ENCODE measurements around the gene SRP9.
"Not testable (repeated sequence)": the region's sequence is repeated elsewhere in the genome, so short reads cannot be mapped to it uniquely, and the experiment has no call there.

SRP9 gene

GRCh38 chr1:225811622-225812487, 34.2 kb downstream of the SRP9 start:
- no peak for TF ChIP-seq ARNT (IDR thresholded peaks at IDR 0.05)
- no peak for TF ChIP-seq NFRKB (IDR thresholded peaks at IDR 0.05)
- TF ChIP-seq ZNF384 (IDR thresholded peaks at IDR 0.05) = no peak
- TF ChIP-seq FOXK2 (IDR thresholded peaks at IDR 0.05) = no peak
- no peak for TF ChIP-seq FOXM1 (IDR thresholded peaks at IDR 0.05; ENCODE audit: borderline replicate concordance)
- TF ChIP-seq L3MBTL2 (conservative IDR thresholded peaks at IDR 0.05) = no peak
- TF ChIP-seq SUZ12 (IDR thresholded peaks at IDR 0.05) = no peak
- TF ChIP-seq FOXA1 (IDR thresholded peaks at IDR 0.05) = no peak
- no peak for TF ChIP-seq SP1 (IDR thresholded peaks at IDR 0.05)
- no peak for TF ChIP-seq PKNOX1 (IDR thresholded peaks at IDR 0.05)
- TF ChIP-seq ELF4 (IDR thresholded peaks at IDR 0.05) = no peak
- TF ChIP-seq CTBP1 (IDR thresholded peaks at IDR 0.05; ENCODE audit: borderline replicate concordance) = no peak
- no peak for TF ChIP-seq LEF1 (IDR thresholded peaks at IDR 0.05; ENCODE audit: borderline replicate concordance)
- no peak for TF ChIP-seq HDGF (IDR thresholded peaks at IDR 0.05; ENCODE audit: borderline replicate concordance)
- no peak for TF ChIP-seq BHLHE40 (IDR thresholded peaks at IDR 0.05; ENCODE audit: borderline replicate concordance)
- TF ChIP-seq TARDBP (IDR thresholded peaks at IDR 0.05) = no peak
- CTCF ChIA-PET = interaction anchor here (0.5 to 2.9 kb wide), 12 partner anchors 10 to 337 kb away, joined by 3 to 12 read pairs (median 3); partner anchors contain the start of gene SRP9
- DNase-seq (ENCODE audit: extremely low spot score) = peak; percentile 65
- POLR2A ChIA-PET = interaction anchor here (0.8 to 4.6 kb wide), 4 partner anchors 34 to 333 kb away, joined by 3 to 34 read pairs (median 12); partner anchors contain the start of gene SRP9

GRCh38 chr1:225812488-225813213, 35.0 kb downstream of the SRP9 start:
- ChIA-PET CTCF (interaction anchor here (0.6 to 2.9 kb wide), 8 partner anchors 9 to 338 kb away, joined by 3 to 12 read pairs (median 4); partner anchors contain the start of gene SRP9), POLR2A (interaction anchor here (0.8 to 2.8 kb wide), 5 partner anchors 13 to 333 kb away, joined by 3 to 20 read pairs (median 3); partner anchors contain the start of gene SRP9)
- DNase-seq (ENCODE audit: extremely low spot score) = no peak
- TF ChIP-seq SUZ12 (IDR thresholded peaks at IDR 0.05) (no peak), TARDBP (IDR thresholded peaks at IDR 0.05) (no peak), CTBP1 (IDR thresholded peaks at IDR 0.05; ENCODE audit: borderline replicate concordance) (no peak), FOXM1 (IDR thresholded peaks at IDR 0.05; ENCODE audit: borderline replicate concordance) (no peak), FOXK2 (IDR thresholded peaks at IDR 0.05) (no peak), ELF4 (IDR thresholded peaks at IDR 0.05) (no peak), SP1 (IDR thresholded peaks at IDR 0.05) (no peak), NFRKB (IDR thresholded peaks at IDR 0.05) (no peak), LEF1 (IDR thresholded peaks at IDR 0.05; ENCODE audit: borderline replicate concordance) (no peak), FOXA1 (IDR thresholded peaks at IDR 0.05) (no peak), HDGF (IDR thresholded peaks at IDR 0.05; ENCODE audit: borderline replicate concordance) (no peak), ZNF384 (IDR thresholded peaks at IDR 0.05) (no peak)

- DNase-seq (ENCODE audit: extremely low spot score) = peak; percentile 60
- no peak for TF ChIP-seq BHLHE40 (IDR thresholded peaks at IDR 0.05; ENCODE audit: borderline replicate concordance)
- TF ChIP-seq L3MBTL2 (conservative IDR thresholded peaks at IDR 0.05) = no peak
- ChIA-PET POLR2A (interaction anchor here (0.9 to 2.8 kb wide), 5 partner anchors 12 to 112 kb away, joined by 3 to 20 read pairs (median 5); partner anchors contain the start of genes SRP9 and TMEM63A), CTCF (interaction anchor here (0.6 to 2.1 kb wide), 5 partner anchors 24 to 339 kb away, joined by 3 to 7 read pairs (median 4); no protein-coding TSS in a partner anchor)
Measured at GRCh38 chr1:225813214-225813964, 35.8 kb downstream of the SRP9 start.

- TF ChIP-seq FOXK2 (IDR thresholded peaks at IDR 0.05) (no peak), L3MBTL2 (conservative IDR thresholded peaks at IDR 0.05) (no peak), ELF4 (IDR thresholded peaks at IDR 0.05) (no peak), BHLHE40 (IDR thresholded peaks at IDR 0.05; ENCODE audit: borderline replicate concordance) (no peak), SUZ12 (IDR thresholded peaks at IDR 0.05) (no peak)
- POLR2A ChIA-PET = interaction anchor here (1.3 to 2.8 kb wide), 2 partner anchors 36 to 68 kb away, joined by 5 to 20 read pairs; partner anchors contain the start of genes SRP9 and TMEM63A
- CTCF ChIA-PET = interaction anchor here (0.6 to 1.0 kb wide), 2 partner anchors 26 to 31 kb away, joined by 4 read pairs; no protein-coding TSS in a partner anchor
- DNase-seq (ENCODE audit: extremely low spot score) = no peak
Measured at GRCh38 chr1:225814381-225814780, 36.8 kb downstream of the SRP9 start.

GRCh38 chr1:225815090-225815489, 37.5 kb downstream of the SRP9 start:
- CTCF ChIA-PET, POLR2A ChIA-PET: not testable (repeated sequence)

GRCh38 chr1:225815526-225816178, 38.0 kb downstream of the SRP9 start:
- TF ChIP-seq SUZ12 (IDR thresholded peaks at IDR 0.05) (no peak), HDGF (IDR thresholded peaks at IDR 0.05; ENCODE audit: borderline replicate concordance) (no peak), CTBP1 (IDR thresholded peaks at IDR 0.05; ENCODE audit: borderline replicate concordance) (no peak), SP1 (IDR thresholded peaks at IDR 0.05) (no peak), LEF1 (IDR thresholded peaks at IDR 0.05; ENCODE audit: borderline replicate concordance) (no peak), L3MBTL2 (conservative IDR thresholded peaks at IDR 0.05) (no peak; the same call in 1 of the 2 replicates), ELF4 (IDR thresholded peaks at IDR 0.05) (no peak), ZNF384 (IDR thresholded peaks at IDR 0.05) (no peak), FOXM1 (IDR thresholded peaks at IDR 0.05; ENCODE audit: borderline replicate concordance) (no peak), BHLHE40 (IDR thresholded peaks at IDR 0.05; ENCODE audit: borderline replicate concordance) (no peak)
- ChIA-PET POLR2A (interaction anchor here (3.2 kb wide), 1 partner anchor 38 kb away, joined by 12 read pairs; the partner anchor contains the start of gene SRP9), CTCF (no interaction called here)
- DNase-seq (ENCODE audit: extremely low spot score) = no peak

More at GRCh38 chr1:225815090-225815489, 37.5 kb downstream of the SRP9 start:
- not testable (repeated sequence) for DNase-seq (ENCODE audit: extremely low spot score)

Data from HEK293T (cell line).